ENCODE data around the gene TMEM207.

The TMEM207 gene

DNA sequence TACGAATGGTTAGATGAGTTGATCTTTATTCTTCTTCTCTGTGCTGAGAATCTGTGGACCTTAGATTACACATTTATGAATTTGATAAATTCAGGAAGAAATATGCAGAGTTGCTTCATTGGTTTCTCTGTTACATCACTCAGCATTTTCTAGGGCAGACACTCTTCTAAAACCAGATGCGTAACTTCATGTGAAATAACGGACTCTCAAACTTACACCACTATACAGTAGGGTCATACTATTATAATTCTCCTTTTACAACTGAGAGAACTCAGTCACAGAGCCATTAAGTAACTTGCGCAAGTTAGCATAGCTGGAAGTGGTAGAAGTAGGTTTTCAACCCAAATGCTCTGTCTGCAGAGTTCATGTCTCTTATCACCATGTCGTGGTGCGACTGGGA is 5.7 kb downstream of the TMEM207 start:
- DNase-seq (ENCODE audit: low read depth) = no peak

DNA sequence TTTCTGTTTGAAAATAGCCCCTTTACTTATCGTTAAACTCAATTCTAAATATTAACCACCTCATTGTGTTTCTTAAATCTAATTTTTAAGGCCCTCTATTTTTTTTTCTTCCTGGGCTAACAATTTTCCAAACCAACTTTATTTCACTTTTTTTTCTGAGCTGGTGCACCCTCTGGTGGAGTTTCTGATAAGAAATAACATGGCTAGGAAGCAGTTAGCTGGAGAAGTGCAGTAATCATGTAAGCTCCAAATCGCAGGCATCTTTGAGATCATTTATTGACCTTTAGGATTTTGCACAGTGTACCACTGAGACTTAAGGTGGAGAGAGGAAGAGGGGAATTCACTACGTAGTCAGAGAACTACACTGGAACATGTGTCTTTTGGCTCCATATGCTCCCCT is 6.4 kb downstream of the TMEM207 start:
- DNase-seq (ENCODE audit: low read depth) = no peak

GRCh38 chr3:190442240-190442639 is 7.5 kb downstream of the TMEM207 start:
- no peak for DNase-seq (ENCODE audit: low read depth)

DNA sequence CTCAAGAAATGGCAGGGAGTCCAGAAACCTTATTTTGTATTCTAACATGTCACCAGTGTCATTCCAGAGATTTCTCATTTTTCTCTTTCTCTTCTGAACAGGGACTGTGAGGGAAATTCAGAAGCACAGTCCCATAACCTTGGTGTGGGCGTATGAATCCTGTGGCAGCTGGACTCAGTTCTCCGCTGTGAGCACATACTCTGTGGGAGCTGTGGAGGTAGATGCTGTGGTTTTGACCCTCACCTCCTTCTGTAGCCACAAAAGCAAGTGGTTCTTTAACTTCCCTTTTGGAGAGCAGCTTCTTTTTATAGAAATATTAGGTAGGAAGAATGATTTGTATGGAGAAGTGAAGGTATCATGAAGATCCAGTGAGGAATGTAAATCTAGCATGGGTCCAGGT is 13.4 kb downstream of the TMEM207 start:
- DNase-seq (ENCODE audit: low read depth) = no peak

DNA sequence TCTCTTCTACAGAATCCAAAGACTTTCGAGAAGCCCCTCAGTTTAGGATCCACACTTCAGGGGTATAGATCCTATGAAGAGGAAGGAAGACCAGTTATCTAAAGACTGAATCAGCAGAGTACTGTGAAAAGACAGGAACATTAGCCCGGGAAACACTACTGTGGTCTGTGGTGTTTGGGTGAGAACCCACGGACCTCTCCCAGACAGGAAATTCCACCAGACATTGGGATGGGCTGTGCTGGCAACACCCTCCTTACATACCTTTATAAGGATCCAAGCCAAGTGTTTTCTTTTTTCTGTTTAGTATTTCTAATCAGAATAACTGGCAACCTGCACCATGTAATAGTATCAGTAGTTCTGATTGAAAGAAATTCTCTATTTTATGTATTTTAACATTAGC is 14.1 kb downstream of the TMEM207 start:
- DNase-seq (ENCODE audit: low read depth) = no peak

- no peak for DNase-seq (ENCODE audit: low read depth)
Observed at GRCh38 chr3:190433626-190434025, 16.1 kb downstream of the TMEM207 start.

- DNase-seq (ENCODE audit: low read depth) = peak; percentile 10
Observed at GRCh38 chr3:190432216-190432615, 17.5 kb downstream of the TMEM207 start.

DNA sequence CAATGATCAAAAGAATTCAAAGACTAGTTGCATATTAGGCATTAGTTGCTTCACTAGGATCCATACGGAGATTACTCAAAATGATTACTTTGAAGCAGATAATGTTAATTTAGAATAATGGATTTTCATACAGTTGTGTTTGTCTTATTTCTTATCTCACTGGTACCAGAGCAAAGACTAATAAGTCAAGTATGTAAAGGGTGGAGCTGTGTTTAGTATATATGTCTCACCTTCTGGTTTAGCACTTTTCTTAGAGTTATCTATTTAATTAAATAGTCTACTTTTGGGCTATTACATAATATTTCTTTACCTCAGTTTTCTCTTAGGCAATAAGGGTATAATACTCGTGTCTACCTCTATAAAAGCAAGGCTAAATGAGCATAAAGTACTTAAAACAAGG is 18.8 kb downstream of the TMEM207 start:
- DNase-seq (ENCODE audit: low read depth) = no peak

DNA sequence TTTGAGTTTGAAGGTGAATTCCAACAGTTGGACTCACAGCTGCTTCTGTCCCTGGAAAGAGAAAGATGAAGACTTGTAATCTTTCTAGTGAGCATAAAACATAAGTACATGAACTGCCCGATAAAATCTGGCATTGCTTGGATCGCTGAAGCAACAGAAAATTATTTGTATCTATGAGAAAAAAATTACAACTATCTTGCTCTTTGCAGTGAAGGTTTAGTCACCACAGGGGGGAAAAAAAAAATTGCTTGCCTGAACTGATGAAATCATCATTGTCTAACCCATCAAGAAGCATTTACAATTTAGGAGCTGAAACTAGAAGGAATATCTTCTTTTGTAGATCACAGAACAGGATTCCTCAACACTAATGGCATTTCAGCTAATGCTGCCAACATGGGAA is 20.0 kb downstream of the TMEM207 start:
- peak; percentile 10 for DNase-seq (ENCODE audit: low read depth)

GRCh38 chr3:190426806-190427507 is 22.7 kb downstream of the TMEM207 start:
- no peak for DNase-seq (ENCODE audit: low read depth)

GRCh38 chr3:190425833-190426232 is 23.9 kb downstream of the TMEM207 start:
- no peak for DNase-seq (ENCODE audit: low read depth)

DNA sequence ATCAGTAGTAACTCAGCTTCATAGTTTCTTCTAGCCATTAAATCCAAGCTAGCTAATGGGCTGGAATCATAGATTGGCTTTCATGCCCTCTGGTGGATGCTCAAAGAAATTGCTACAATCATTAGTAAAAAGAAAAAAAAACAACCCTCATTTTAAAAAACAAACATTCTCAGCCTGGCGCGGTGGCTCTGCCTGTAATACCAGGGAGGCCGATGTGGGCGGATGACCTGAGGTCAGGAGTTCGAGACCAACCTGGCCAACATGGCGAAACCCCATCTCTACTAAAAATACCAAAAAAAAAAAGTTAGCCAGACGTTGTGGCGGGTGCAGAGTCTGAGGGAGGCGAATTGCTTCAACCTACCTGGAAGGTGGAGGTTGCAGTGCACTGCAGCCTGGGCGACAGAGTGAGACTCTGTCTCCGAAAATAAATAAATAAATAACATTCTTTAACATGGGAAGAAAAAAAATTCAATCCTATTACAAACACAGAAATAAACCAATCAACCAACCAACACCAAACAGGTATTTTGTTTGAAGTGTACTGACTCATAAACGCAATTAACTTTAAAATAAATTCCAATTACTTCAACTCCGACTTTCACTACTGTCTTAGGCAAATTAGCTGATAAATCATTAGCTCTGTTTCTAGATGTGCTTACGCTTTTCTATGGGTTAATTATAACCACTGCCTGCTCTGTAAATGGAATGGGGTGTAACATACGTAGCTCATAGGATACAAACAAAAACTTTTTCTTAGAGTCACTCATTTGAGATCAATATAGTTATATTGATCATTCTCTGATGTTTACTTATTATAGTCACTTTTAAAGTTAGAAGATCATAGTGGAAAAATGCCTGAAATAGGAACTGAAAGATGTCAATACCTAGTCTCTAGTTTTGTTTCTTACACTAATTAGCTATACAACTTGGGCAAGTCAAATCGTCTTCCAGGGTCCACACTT is 24.9 kb downstream of the TMEM207 start:
- peak; percentile 44 for DNase-seq (ENCODE audit: low read depth)

DNA sequence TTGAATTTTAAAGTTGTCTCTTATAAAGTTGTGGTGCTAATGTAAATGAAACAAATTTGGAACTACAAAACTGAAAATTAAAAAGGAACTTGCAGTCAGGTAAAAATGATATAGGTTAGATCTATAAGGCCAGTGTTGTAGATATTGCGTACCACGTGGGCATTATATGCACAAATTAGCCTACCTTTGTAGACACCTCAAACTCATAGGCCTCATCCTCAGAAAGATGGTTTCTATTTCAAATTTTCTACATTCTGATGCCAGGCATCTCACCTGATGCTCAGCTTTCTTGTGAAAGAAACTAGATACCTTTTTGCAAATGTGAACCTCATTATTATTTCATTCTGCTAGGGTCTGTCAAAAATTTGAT is 25.6 kb downstream of the TMEM207 start:
- no peak for DNase-seq (ENCODE audit: low read depth)

DNA sequence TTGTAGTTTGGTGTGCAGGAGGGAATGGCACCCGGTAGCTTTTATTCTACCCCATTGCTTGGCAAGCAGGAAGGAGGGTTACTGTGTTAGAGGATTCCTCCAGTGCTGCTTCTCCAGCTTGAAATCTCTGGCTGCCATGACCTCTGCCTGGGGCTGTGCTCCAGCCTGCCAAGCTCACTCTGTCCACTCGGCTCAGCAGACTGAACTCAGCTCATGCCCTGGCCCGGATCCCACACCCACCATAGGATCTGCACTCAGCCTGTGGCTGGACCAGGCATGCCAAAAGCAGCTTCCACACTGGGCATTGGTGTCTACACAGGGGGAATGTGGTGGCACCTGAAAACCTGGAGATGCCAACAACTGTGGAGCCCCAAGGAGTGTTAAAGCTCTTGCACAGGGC is 35.4 kb downstream of the TMEM207 start:
- DNase-seq (ENCODE audit: low read depth) = no peak

DNA sequence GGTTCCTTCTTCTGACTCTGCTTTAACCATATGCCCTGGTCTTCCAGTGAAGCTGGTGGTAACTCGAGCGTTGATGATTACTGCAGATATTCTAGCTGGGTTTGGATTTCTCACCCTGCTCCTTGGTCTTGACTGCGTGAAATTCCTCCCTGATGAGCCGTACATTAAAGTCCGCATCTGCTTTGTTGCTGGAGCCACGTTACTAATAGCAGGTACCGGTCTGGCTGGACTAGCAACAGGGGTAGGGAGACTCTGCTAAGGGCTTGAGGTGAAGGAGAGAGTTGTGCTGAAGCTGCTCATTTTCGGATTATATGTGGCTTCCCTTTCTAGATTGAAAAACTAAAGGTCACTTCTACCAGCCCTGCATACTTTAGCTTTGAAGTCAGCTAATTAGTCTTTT is 45.0 kb downstream of the TMEM207 start:
- DNase-seq (ENCODE audit: low read depth) = no peak

GRCh38 chr3:190401963-190402362 is 47.7 kb downstream of the TMEM207 start:
- no peak for DNase-seq (ENCODE audit: low read depth)

DNA sequence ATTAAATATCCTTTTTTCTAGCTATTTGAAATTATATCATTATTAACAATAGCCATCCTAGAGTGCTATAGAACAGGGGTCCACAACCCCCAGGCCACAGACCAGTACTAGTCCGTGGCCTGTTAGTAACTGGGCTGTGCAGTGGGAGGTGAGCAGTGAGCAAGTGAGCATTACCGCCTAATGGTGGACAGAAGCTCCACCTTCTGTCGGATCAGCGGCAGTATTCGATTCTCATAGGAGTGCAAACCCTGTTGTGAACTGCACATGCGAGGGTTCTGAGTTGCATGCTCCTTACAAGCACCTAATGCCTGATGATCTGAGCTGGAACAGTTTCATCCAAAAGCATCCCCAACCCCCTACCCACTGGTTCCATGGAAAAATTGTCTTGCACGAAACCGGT is 50.0 kb downstream of the TMEM207 start:
- no peak for DNase-seq (ENCODE audit: low read depth)

DNA sequence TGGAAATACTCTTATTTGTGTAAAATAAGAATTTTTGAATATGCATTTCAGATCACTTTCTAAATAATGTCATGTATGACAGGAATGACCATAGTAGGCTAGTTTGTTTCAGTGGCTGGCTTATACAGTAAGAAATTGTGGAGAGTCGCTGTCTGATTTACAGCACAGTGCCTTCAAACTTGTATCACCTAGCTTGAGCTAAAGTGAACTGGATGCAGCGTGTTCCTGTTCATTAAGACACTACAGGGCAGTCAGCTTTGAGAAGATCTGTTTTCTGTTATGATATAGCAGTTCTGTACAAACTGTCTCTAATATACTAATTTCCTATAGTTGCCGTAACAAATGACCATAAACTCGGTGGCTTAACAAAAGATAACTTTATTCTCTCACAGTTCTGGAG is 51.8 kb downstream of the TMEM207 start:
- no peak for DNase-seq (ENCODE audit: low read depth)

DNA sequence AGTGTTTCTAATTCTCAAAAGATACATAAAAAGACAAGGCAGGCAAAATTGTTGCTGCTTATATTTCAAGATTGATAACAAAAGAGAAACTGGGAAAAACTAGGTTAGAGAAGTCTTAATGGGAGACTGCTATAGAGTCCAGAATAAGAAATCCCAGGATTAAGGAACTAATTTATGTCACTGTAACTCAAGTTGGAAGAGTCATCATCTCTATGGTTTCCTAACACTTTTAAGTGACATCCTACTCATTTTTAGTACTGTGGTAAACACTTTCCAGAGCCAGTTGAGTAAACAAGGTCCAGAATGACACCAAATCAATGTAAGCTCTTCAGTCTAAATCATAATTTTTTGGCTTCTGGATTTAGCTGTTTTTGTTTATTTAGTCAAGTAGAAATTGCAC is 53.7 kb downstream of the TMEM207 start:
- no peak for DNase-seq (ENCODE audit: low read depth)

GRCh38 chr3:190388703-190389102 is 61.0 kb downstream of the TMEM207 start:
- DNase-seq (ENCODE audit: low read depth) = no peak

- no peak for DNase-seq (ENCODE audit: low read depth)
Observed at GRCh38 chr3:190387578-190388213, 62.0 kb downstream of the TMEM207 start, which contains the start of gene CLDN16. Gene CLDN16 (plus strand): TSS chr3:190388163. CDS start chr3:190388330, 167 bp downstream.

- DNase-seq (ENCODE audit: low read depth) = peak; percentile 86
Observed at GRCh38 chr3:190385731-190386688, 63.7 kb downstream of the TMEM207 start.
